ENCODE measurements around the gene TNFRSF11A. TPM values are rescaled to one million over a fixed set of nuclear protein-coding genes. Genes with fewer than 3 reads are reported as not detected.

Gene TNFRSF11A
- 10 to 100 TPM in 1 of 2 donors, under 1 TPM in 1; 0.82 to 15.8 TPM for total RNA-seq

GRCh38 chr18:62324917-62325805 is at the start of gene TNFRSF11A:
Gene TNFRSF11A, plus strand, starts transcription at chr18:62325310. Its CDS starts 43 bp downstream, at chr18:62325353.
- Mint-ChIP-seq H3K9me3 (no peaks in the 10 kb centered on the region), H3K27ac (peak within 1 kb of the TSS in 1 of 2 donors; percentile 74), H3K36me3 (peaks cover 0 to 11% of the 10 kb centered on the region in 2 donors)
- ATAC-seq: peak; percentile 80 to 86
- DNase-seq (ENCODE audit: low spot score in 2 of 2): peak in 1 of 2 donors; percentile 84

GRCh38 chr18:62277045-62277444 is 48.1 kb upstream of the TNFRSF11A start:
- Mint-ChIP-seq H3K9me3 (no peaks in the 10 kb centered on the region), H3K27ac (no peak overlapping the region), H3K36me3 (peaks cover 7 to 8% of the 10 kb centered on the region in 2 donors)
- no peak for ATAC-seq
- DNase-seq (ENCODE audit: low spot score in 2 of 2): no peak

- Mint-ChIP-seq H3K36me3 (peaks cover 7 to 21% of the 10 kb centered on the region in 2 donors), H3K27ac (no peak overlapping the region), H3K9me3 (no peaks in the 10 kb centered on the region)
- DNase-seq (ENCODE audit: low spot score in 2 of 2) (no peak), ATAC-seq (no peak)
Measured at GRCh38 chr18:62279561-62279960, 45.5 kb upstream of the TNFRSF11A start.

- Mint-ChIP-seq H3K27ac (no peak overlapping the region), H3K9me3 (no peaks in the 10 kb centered on the region), H3K36me3 (peaks cover 7 to 26% of the 10 kb centered on the region in 2 donors)
- no peak for ATAC-seq
- DNase-seq (ENCODE audit: low spot score in 2 of 2): no peak
Measured at GRCh38 chr18:62280058-62280457, 45.1 kb upstream of the TNFRSF11A start.

- DNase-seq (ENCODE audit: low spot score in 2 of 2): no peak
- Mint-ChIP-seq H3K9me3 (no peaks in the 10 kb centered on the region), H3K36me3 (peaks cover 7 to 33% of the 10 kb centered on the region in 2 donors), H3K27ac (peak overlapping the region in 1 of 2 donors; percentile 66)
- no peak for ATAC-seq
Measured at GRCh38 chr18:62280786-62281185, 44.3 kb upstream of the TNFRSF11A start.

GRCh38 chr18:62281684-62282083 is 43.4 kb upstream of the TNFRSF11A start:
- peak; percentile 45 to 77 for ATAC-seq
- Mint-ChIP-seq H3K27ac (peak overlapping the region in 1 of 2 donors; percentile 81), H3K9me3 (no peaks in the 10 kb centered on the region), H3K36me3 (peaks cover 7 to 36% of the 10 kb centered on the region in 2 donors)
- no peak for DNase-seq (ENCODE audit: low spot score in 2 of 2)

- ATAC-seq (peak; percentile 41 to 91), DNase-seq (ENCODE audit: low spot score in 2 of 2) (peak in 1 of 2 donors; percentile 13)
- H3K27ac Mint-ChIP-seq: peak overlapping the region in 1 of 2 donors; percentile 91
Measured at GRCh38 chr18:62282188-62282629, 42.9 kb upstream of the TNFRSF11A start.

GRCh38 chr18:62284637-62285036 is 40.5 kb upstream of the TNFRSF11A start:
- H3K27ac Mint-ChIP-seq: no peak overlapping the region
- ATAC-seq: no peak

More at GRCh38 chr18:62282188-62282629, 42.9 kb upstream of the TNFRSF11A start:
- peaks cover 7 to 36% of the 10 kb centered on the region in 2 donors for H3K36me3 Mint-ChIP-seq
- H3K9me3 Mint-ChIP-seq: no peaks in the 10 kb centered on the region

GRCh38 chr18:62285281-62285680 is 39.8 kb upstream of the TNFRSF11A start:
- no peak overlapping the region for H3K27ac Mint-ChIP-seq
- H3K9me3 Mint-ChIP-seq: no peaks in the 10 kb centered on the region
- peaks cover 12 to 43% of the 10 kb centered on the region in 2 donors for H3K36me3 Mint-ChIP-seq
- no peak for DNase-seq (ENCODE audit: low spot score in 2 of 2)
- ATAC-seq: no peak

More at GRCh38 chr18:62284637-62285036, 40.5 kb upstream of the TNFRSF11A start:
- no peaks in the 10 kb centered on the region for H3K9me3 Mint-ChIP-seq
- H3K36me3 Mint-ChIP-seq: peaks cover 12 to 43% of the 10 kb centered on the region in 2 donors
- no peak for DNase-seq (ENCODE audit: low spot score in 2 of 2)

- Mint-ChIP-seq H3K9me3 (no peaks in the 10 kb centered on the region), H3K36me3 (peaks cover 5 to 33% of the 10 kb centered on the region in 2 donors), H3K27ac (no peak overlapping the region)
- DNase-seq (ENCODE audit: low spot score in 2 of 2) (no peak), ATAC-seq (peak in 1 of 2 donors; percentile 33)
Measured at GRCh38 chr18:62287781-62288664, 37.1 kb upstream of the TNFRSF11A start.

GRCh38 chr18:62288665-62289008 is 36.5 kb upstream of the TNFRSF11A start:
- H3K27ac Mint-ChIP-seq: no peak overlapping the region
- peaks cover 5 to 27% of the 10 kb centered on the region in 2 donors for H3K36me3 Mint-ChIP-seq
- DNase-seq (ENCODE audit: low spot score in 2 of 2): no peak
- no peaks in the 10 kb centered on the region for H3K9me3 Mint-ChIP-seq
- ATAC-seq: no peak

GRCh38 chr18:62289047-62289446 is 36.1 kb upstream of the TNFRSF11A start:
- Mint-ChIP-seq H3K36me3 (peaks cover 5 to 23% of the 10 kb centered on the region in 2 donors), H3K27ac (no peak overlapping the region), H3K9me3 (no peaks in the 10 kb centered on the region)
- ATAC-seq (peak; percentile 65 to 92), DNase-seq (ENCODE audit: low spot score in 2 of 2) (no peak)

GRCh38 chr18:62294073-62294472 is 31.0 kb upstream of the TNFRSF11A start:
- peaks cover 4 to 6% of the 10 kb centered on the region in 2 donors for H3K36me3 Mint-ChIP-seq
- H3K27ac Mint-ChIP-seq: no peak overlapping the region
- no peaks in the 10 kb centered on the region for H3K9me3 Mint-ChIP-seq
- no peak for ATAC-seq
- DNase-seq (ENCODE audit: low spot score in 2 of 2): no peak

- peak overlapping the region in 1 of 2 donors; percentile 38 for H3K27ac Mint-ChIP-seq
- peaks cover 21 to 35% of the 10 kb centered on the region in 2 donors for H3K36me3 Mint-ChIP-seq
- ATAC-seq (peak in 1 of 2 donors; percentile 83), DNase-seq (ENCODE audit: low spot score in 2 of 2) (no peak)
- no peaks in the 10 kb centered on the region for H3K9me3 Mint-ChIP-seq
Measured at GRCh38 chr18:62300359-62300963, 24.6 kb upstream of the TNFRSF11A start.

- ATAC-seq: no peak
- Mint-ChIP-seq H3K36me3 (peaks cover 21 to 35% of the 10 kb centered on the region in 2 donors), H3K9me3 (no peaks in the 10 kb centered on the region), H3K27ac (no peak overlapping the region)
- no peak for DNase-seq (ENCODE audit: low spot score in 2 of 2)
Measured at GRCh38 chr18:62301322-62301721, 23.8 kb upstream of the TNFRSF11A start.

GRCh38 chr18:62312851-62313250 is 12.3 kb upstream of the TNFRSF11A start:
- ATAC-seq: no peak
- no peaks in the 10 kb centered on the region for H3K9me3 Mint-ChIP-seq
- H3K36me3 Mint-ChIP-seq: peaks cover 0 to 6% of the 10 kb centered on the region in 2 donors
- no peak overlapping the region for H3K27ac Mint-ChIP-seq
- no peak for DNase-seq (ENCODE audit: low spot score in 2 of 2)

Data from activated naive CD4-positive, alpha-beta T cell treated with anti-CD3 and anti-CD28 coated beads, Interleukin-2, amount 50 U/mL, for 72 hours (primary cell).